Measurements from ENCODE around the gene MAPRE2. TPM values are rescaled to one million over a fixed set of nuclear protein-coding genes. Genes with fewer than 3 reads are reported as not detected.

Gene MAPRE2
- total RNA-seq, 1 donor from 2014 or later: 23.4 TPM

DNA sequence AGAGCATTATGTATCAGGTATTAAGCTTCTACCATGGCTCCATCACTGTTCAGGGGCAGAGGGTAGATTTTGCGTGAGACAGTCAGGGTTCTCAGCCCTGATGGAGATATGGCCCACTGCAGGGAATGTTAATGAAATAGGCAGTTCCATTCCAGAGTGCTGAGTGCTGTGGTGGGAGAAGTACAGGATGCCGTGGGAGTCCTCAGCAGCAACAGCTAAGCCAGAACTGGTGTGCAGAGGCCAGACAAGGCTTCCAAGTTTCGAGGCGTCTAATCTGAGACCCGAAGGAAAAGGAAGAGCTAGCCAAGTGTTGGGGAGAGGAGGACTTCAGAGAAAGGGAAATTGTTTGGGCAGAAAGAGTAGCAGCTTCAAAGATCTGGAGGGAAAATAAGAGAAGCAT is 30.2 kb upstream of the MAPRE2 start:
- no peaks in the 10 kb centered on the region for H3K36me3 Mint-ChIP-seq (ENCODE audit: low read depth)
- no peak overlapping the region for H3K27ac Mint-ChIP-seq (ENCODE audit: unreplicated experiment)
- TF ChIP-seq, protein P1, sequence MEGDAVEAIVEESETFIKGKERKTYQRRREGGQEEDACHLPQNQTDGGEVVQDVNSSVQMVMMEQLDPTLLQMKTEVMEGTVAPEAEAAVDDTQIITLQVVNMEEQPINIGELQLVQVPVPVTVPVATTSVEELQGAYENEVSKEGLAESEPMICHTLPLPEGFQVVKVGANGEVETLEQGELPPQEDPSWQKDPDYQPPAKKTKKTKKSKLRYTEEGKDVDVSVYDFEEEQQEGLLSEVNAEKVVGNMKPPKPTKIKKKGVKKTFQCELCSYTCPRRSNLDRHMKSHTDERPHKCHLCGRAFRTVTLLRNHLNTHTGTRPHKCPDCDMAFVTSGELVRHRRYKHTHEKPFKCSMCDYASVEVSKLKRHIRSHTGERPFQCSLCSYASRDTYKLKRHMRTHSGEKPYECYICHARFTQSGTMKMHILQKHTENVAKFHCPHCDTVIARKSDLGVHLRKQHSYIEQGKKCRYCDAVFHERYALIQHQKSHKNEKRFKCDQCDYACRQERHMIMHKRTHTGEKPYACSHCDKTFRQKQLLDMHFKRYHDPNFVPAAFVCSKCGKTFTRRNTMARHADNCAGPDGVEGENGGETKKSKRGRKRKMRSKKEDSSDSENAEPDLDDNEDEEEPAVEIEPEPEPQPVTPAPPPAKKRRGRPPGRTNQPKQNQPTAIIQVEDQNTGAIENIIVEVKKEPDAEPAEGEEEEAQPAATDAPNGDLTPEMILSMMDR (IDR thresholded peaks at IDR 0.05): no peak
- DNase-seq (ENCODE audit: low spot score): no peak
- no peaks in the 10 kb centered on the region for H3K9me3 Mint-ChIP-seq (ENCODE audit: low read depth)
- no peaks in the 10 kb centered on the region for H3K4me1 Mint-ChIP-seq (ENCODE audit: low read depth)
- H3K4me3 Mint-ChIP-seq (ENCODE audit: unreplicated experiment): no peak overlapping the region
- no peaks in the 10 kb centered on the region for H3K27me3 Mint-ChIP-seq (ENCODE audit: low read depth)

DNA sequence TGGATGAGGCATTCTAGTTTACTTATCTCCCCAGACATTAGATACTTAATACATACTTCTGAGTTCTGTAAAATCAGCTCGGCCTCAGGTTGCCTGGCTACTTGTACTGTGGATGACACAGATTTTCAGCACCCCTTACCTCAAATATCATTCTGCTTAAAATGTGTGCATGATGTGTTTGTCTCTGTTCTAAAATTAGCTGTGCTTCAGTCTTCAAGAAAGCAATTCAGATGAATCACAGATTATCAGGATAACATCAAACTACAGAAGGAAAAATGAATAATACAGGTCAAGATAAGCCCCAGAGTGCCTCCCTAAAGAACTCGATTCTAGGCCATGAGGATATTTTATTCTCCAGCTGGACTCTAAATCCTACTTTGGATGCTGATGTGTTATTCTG is 21.3 kb upstream of the MAPRE2 start:
- H3K9me3 Mint-ChIP-seq (ENCODE audit: low read depth): no peaks in the 10 kb centered on the region
- no peak for DNase-seq (ENCODE audit: low spot score)
- H3K4me1 Mint-ChIP-seq (ENCODE audit: low read depth): peaks cover 11% of the 10 kb centered on the region
- no peaks in the 10 kb centered on the region for H3K27me3 Mint-ChIP-seq (ENCODE audit: low read depth)
- H3K36me3 Mint-ChIP-seq (ENCODE audit: low read depth): no peaks in the 10 kb centered on the region
- no peak overlapping the region for H3K27ac Mint-ChIP-seq (ENCODE audit: unreplicated experiment)
- H3K4me3 Mint-ChIP-seq (ENCODE audit: unreplicated experiment): no peak overlapping the region
- TF ChIP-seq, protein P1 (IDR thresholded peaks at IDR 0.05): no peak

DNA sequence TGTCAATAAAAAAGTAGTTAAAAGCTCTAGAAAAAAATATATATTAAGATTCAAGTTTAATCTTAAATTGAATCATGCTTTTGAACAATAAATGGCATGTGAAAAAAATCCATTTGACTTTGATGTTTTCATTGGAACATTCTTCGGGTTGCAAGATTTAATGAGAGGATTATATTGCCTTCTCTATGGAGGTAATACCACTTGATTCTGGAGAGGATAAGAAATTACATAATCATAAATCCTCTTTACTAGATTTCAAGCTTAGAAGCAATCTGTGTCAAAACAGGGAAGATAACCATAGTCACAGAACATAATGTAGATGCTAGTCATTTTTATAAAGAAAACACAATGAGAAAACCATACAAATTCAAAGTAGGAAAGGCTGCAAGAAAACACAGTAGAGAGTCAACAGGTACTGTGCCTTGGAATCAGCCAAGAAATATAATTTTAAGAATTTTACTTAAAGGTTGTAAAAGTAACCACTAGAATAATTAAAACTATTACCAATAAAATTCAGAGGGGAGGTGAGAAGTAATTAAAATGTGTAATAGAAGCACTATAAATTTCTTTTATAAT is 18.7 kb upstream of the MAPRE2 start:
- H3K27me3 Mint-ChIP-seq (ENCODE audit: low read depth): no peaks in the 10 kb centered on the region

DNA sequence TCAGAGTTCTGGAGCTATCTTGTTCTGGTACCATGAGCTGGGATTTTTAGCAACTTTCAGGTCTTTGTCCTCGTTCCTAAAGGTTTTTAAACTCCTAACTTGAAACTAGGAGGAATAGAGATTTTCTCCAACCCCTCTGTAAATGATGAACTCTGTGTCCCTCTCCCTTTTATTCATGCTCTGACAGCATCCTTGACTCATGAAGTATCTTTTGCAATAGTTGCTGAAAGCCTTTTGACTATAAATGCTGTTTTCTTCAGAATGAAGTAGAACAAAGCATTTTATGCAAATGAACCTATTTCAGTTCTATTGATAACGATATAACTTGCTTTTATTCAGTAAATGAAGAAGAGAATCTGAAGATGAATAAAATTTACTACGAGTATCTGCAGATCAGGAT is 17.0 kb upstream of the MAPRE2 start:
- Mint-ChIP-seq H3K27ac (ENCODE audit: unreplicated experiment) (no peak overlapping the region), H3K9me3 (ENCODE audit: low read depth) (no peaks in the 10 kb centered on the region), H3K27me3 (ENCODE audit: low read depth) (no peaks in the 10 kb centered on the region), H3K4me3 (ENCODE audit: unreplicated experiment) (no peak overlapping the region), H3K4me1 (ENCODE audit: low read depth) (peaks cover 30% of the 10 kb centered on the region), H3K36me3 (ENCODE audit: low read depth) (no peaks in the 10 kb centered on the region)
- TF ChIP-seq, protein P1 (IDR thresholded peaks at IDR 0.05): no peak
- no peak for DNase-seq (ENCODE audit: low spot score)

More for the DNA sequence above, 18.7 kb upstream of the MAPRE2 start:
- Mint-ChIP-seq H3K27ac (ENCODE audit: unreplicated experiment) (no peak overlapping the region), H3K4me1 (ENCODE audit: low read depth) (peaks cover 21% of the 10 kb centered on the region), H3K4me3 (ENCODE audit: unreplicated experiment) (no peak overlapping the region), H3K9me3 (ENCODE audit: low read depth) (no peaks in the 10 kb centered on the region), H3K36me3 (ENCODE audit: low read depth) (no peaks in the 10 kb centered on the region)
- TF ChIP-seq, protein P1 (IDR thresholded peaks at IDR 0.05): no peak
- no peak for DNase-seq (ENCODE audit: low spot score)

GRCh38 chr18:35024965-35025364 is 16.2 kb upstream of the MAPRE2 start:
- TF ChIP-seq, protein P1 (IDR thresholded peaks at IDR 0.05): no peak
- Mint-ChIP-seq H3K4me3 (ENCODE audit: unreplicated experiment) (no peak overlapping the region), H3K4me1 (ENCODE audit: low read depth) (peaks cover 35% of the 10 kb centered on the region), H3K36me3 (ENCODE audit: low read depth) (no peaks in the 10 kb centered on the region), H3K9me3 (ENCODE audit: low read depth) (no peaks in the 10 kb centered on the region), H3K27me3 (ENCODE audit: low read depth) (no peaks in the 10 kb centered on the region), H3K27ac (ENCODE audit: unreplicated experiment) (peak overlapping the region; percentile 38)
- no peak for DNase-seq (ENCODE audit: low spot score)

Data from chondrocyte (in vitro differentiated cells).